H1 (cell line): Measurements from ENCODE around the gene CYTL1. TPM values are rescaled to one million over a fixed set of nuclear protein-coding genes. Genes with fewer than 3 reads are reported as not detected.

Source experiments
- CTCF ChIA-PET: fragments of 300-600 bp; sonication (Branson Sonifier 250); formaldehyde crosslinking; loops from one replicate; lab custom pipeline; 2021; ENCODE audit not compliant: partially characterized antibody; lab: Charles Lee
- POLR2A ChIA-PET: fragments of 300-600 bp; sonication (Branson Sonifier 250); formaldehyde crosslinking; loops from one replicate; lab custom pipeline; 2021; ENCODE audit warnings: inconsistent platforms; ENCODE audit not compliant: partially characterized antibody; lab: Charles Lee
- DNase-seq, 2 experiments: peaks; one replicate each; pipeline versions ENCODE4 v3.0.0 to v3.0.0-alpha.2; 2010 to 2022; ENCODE audit warnings: low spot score in 2 of 2, low read depth in 1 of 2, mixed read lengths in 1 of 2
- FAIRE-seq: peaks from 2 replicates; lab custom pipeline; 2011; peaks lifted over from hg19 to GRCh38; lab: Jason Lieb, UNC
- H2AFZ ChIP-seq: 2 replicates; pipeline ENCODE4 v1.8.1; 2012; ENCODE audit warnings: low read length, inconsistent platforms
- H2AK5ac ChIP-seq: 2 replicates; pipeline ENCODE4 v1.6.1; 2013; ENCODE audit warnings: low read depth, low read length
- H2BK120ac ChIP-seq: replicated peaks from 2 replicates; pipeline ENCODE3; 2013; ENCODE audit warnings: low read depth, low read length, inconsistent platforms
- H2BK12ac ChIP-seq: 2 replicates; pipeline ENCODE4 v1.6.1; 2013; ENCODE audit warnings: low read depth, low read length
- H2BK15ac ChIP-seq: 2 replicates; pipeline ENCODE4 v1.6.1; 2013; ENCODE audit warnings: low read length
- H2BK20ac ChIP-seq: 2 replicates; pipeline ENCODE4 v1.6.1; 2013; ENCODE audit warnings: low read length
- H2BK5ac ChIP-seq: 2 replicates; pipeline ENCODE4 v1.6.1; 2013; ENCODE audit warnings: low read depth, low read length
- H3K14ac ChIP-seq: 2 replicates; pipeline ENCODE4 v1.6.1; 2013; ENCODE audit warnings: inconsistent platforms; ENCODE audit not compliant: insufficient read length
- H3K18ac ChIP-seq: 2 replicates; pipeline ENCODE4 v1.6.1; 2013; ENCODE audit warnings: low read length; ENCODE audit errors: extremely low read depth
- H3K23ac ChIP-seq: 2 replicates; pipeline ENCODE4 v1.6.1; 2013; ENCODE audit warnings: inconsistent platforms; ENCODE audit not compliant: insufficient read length
- H3K23me2 ChIP-seq: 2 replicates; pipeline ENCODE4 v1.6.1; 2013; ENCODE audit warnings: low read depth, low read length
- H3K27ac ChIP-seq: 2 replicates; pipeline ENCODE4 v1.6.1; 2011; ENCODE audit warnings: low read depth, low read length, inconsistent platforms
- H3K27me3 ChIP-seq, 4 experiments: replicated peaks in 1 of 4; 1 replicate in 1 of 4; 2 replicates in 3 of 4; pipeline versions ENCODE4 v1.6.1 to v1.8.1; 2011 to 2013; ENCODE audit warnings: low read length in 3 of 4, mild to moderate bottlenecking in 3 of 4, inconsistent platforms in 2 of 4, mixed read lengths in 2 of 4, moderate library complexity in 1 of 4; ENCODE audit not compliant: control insufficient read depth in 3 of 4, insufficient read depth in 3 of 4; ENCODE audit errors: extremely low read depth in 1 of 4
- H3K36me3 ChIP-seq, 4 experiments: 2 replicates each; pipeline versions ENCODE4 v1.6.1 to v1.8.1; 2011 to 2013; ENCODE audit warnings: mild to moderate bottlenecking in 4 of 4, low read length in 3 of 4, moderate library complexity in 2 of 4, control low read depth in 1 of 4, inconsistent platforms in 1 of 4; ENCODE audit not compliant: insufficient read depth in 4 of 4, control insufficient read depth in 2 of 4
- H3K4ac ChIP-seq: replicated peaks from 2 replicates; pipeline ENCODE3; 2013; ENCODE audit warnings: low read length, low read depth, mixed read lengths, inconsistent platforms; ENCODE audit not compliant: insufficient read length
- H3K4me1 ChIP-seq, 4 experiments: replicated peaks in 1 of 4; 1 replicate in 1 of 4; 2 replicates in 3 of 4; pipeline versions ENCODE4 v1.6.1 to v1.8.1; 2011 to 2013; ENCODE audit warnings: low read length in 3 of 4, inconsistent platforms in 2 of 4, mixed read lengths in 1 of 4; ENCODE audit not compliant: insufficient read depth in 4 of 4, control insufficient read depth in 3 of 4
- H3K4me2 ChIP-seq, 2 experiments: 2 replicates each; pipeline versions ENCODE4 v1.6.1 to v1.8.1; 2011 to 2013; ENCODE audit warnings: low read depth in 2 of 2, low read length in 2 of 2, control low read depth in 1 of 2, inconsistent platforms in 1 of 2, mild to moderate bottlenecking in 1 of 2; ENCODE audit not compliant: insufficient read depth in 1 of 2
- H3K4me3 ChIP-seq, 4 experiments: fragments of 200-600, 300-600 bp in 1 of 4; sonication (generic), shearing (Covaris generic), sonication (Bioruptor Twin) in 1 of 4; 2 replicates each; pipeline versions ENCODE4 v1.5.1 to v1.8.1; 2011 to 2016; ENCODE audit warnings: low read length in 4 of 4, low read depth in 3 of 4, control low read depth in 2 of 4, inconsistent platforms in 2 of 4, mild to moderate bottlenecking in 2 of 4, mixed read lengths in 1 of 4, moderate library complexity in 1 of 4; ENCODE audit not compliant: insufficient read depth in 2 of 4; ENCODE audit errors: extremely low read depth in 1 of 4
- H3K56ac ChIP-seq: replicated peaks from 2 replicates; pipeline ENCODE3; 2013; ENCODE audit warnings: low read depth, mild to moderate bottlenecking, mixed read lengths, low read length, inconsistent platforms; ENCODE audit not compliant: insufficient read length
- H3K79me1 ChIP-seq: 2 replicates; pipeline ENCODE4 v1.6.1; 2013; ENCODE audit warnings: low read depth, low read length, control low read depth
- H3K79me2 ChIP-seq, 2 experiments: 2 replicates each; pipeline versions ENCODE4 v1.6.1 to v1.8.1; 2012 to 2013; ENCODE audit warnings: low read length in 2 of 2, mild to moderate bottlenecking in 2 of 2, inconsistent platforms in 1 of 2; ENCODE audit not compliant: insufficient read depth in 2 of 2, control insufficient read depth in 1 of 2
- H3K9ac ChIP-seq, 4 experiments: replicated peaks in 1 of 4; 1 replicate in 1 of 4; 2 replicates in 3 of 4; pipeline versions ENCODE4 v1.6.1 to v1.8.1; 2011 to 2013; ENCODE audit warnings: low read depth in 3 of 4, low read length in 3 of 4, control low read depth in 2 of 4, mild to moderate bottlenecking in 2 of 4, moderate library complexity in 2 of 4, inconsistent platforms in 1 of 4; ENCODE audit errors: extremely low read depth in 1 of 4
- H3K9me3 ChIP-seq, 2 experiments: 2 replicates each; pipeline versions ENCODE4 v1.6.1 to v1.8.1; 2012 to 2013; ENCODE audit warnings: mild to moderate bottlenecking in 2 of 2, moderate library complexity in 2 of 2, control low read depth in 1 of 2, inconsistent platforms in 1 of 2, low read depth in 1 of 2, low read length in 1 of 2, mixed read lengths in 1 of 2; ENCODE audit not compliant: insufficient read depth in 2 of 2
- H4K20me1 ChIP-seq, 2 experiments: replicated peaks in 1 of 2; 2 replicates each; pipeline versions ENCODE3 to v1.8.1; 2011 to 2013; ENCODE audit warnings: inconsistent platforms in 2 of 2, low read length in 2 of 2, mild to moderate bottlenecking in 1 of 2; ENCODE audit not compliant: insufficient read depth in 2 of 2, control insufficient read depth in 1 of 2
- H4K5ac ChIP-seq: 2 replicates; pipeline ENCODE4 v1.6.1; 2013; ENCODE audit warnings: low read length, low read depth, mixed read lengths, inconsistent platforms; ENCODE audit not compliant: insufficient read length
- H4K8ac ChIP-seq: 2 replicates; pipeline ENCODE4 v1.8.0; 2013; ENCODE audit warnings: mild to moderate bottlenecking, moderate library complexity, low read length, inconsistent platforms; ENCODE audit not compliant: insufficient read depth; ENCODE audit errors: extremely low read depth
- H4K91ac ChIP-seq: replicated peaks from 2 replicates; pipeline ENCODE3; 2013; ENCODE audit warnings: low read length, mixed read lengths, inconsistent platforms; ENCODE audit not compliant: insufficient read length
- BRCA1 ChIP-seq: IDR thresholded peaks from 2 replicates; pipeline ENCODE4 v1.6.1; 2012; ENCODE audit warnings: low read depth, low read length, improper control_type of control experiment
- CBX5 ChIP-seq: fragments of 300-800, 300-1000 bp; sonication (generic); IDR thresholded peaks from 2 replicates; pipeline ENCODE4 v1.7.1; 2016; ENCODE audit warnings: antibody characterized with exemption, low read length, low read depth
- EP300 ChIP-seq, 2 experiments: IDR thresholded peaks; 1 replicate in 1 of 2; 2 replicates in 1 of 2; pipeline ENCODE4 v1.6.1; 2011 to 2012; ENCODE audit warnings: low read depth in 2 of 2, low read length in 2 of 2, mild to moderate bottlenecking in 2 of 2, borderline replicate concordance in 1 of 2, inconsistent platforms in 1 of 2, moderate library complexity in 1 of 2
- JUND ChIP-seq: IDR thresholded peaks from 2 replicates; pipeline ENCODE4 v1.6.1; 2011; ENCODE audit warnings: mild to moderate bottlenecking, improper control_type of control experiment, low read length
- KDM1A ChIP-seq: fragments of 200-600, 300-600 bp; sonication (generic); IDR thresholded peaks from 2 replicates; pipeline ENCODE4 v1.7.1; 2016; ENCODE audit warnings: mild to moderate bottlenecking, low read length, borderline replicate concordance
- KDM5A ChIP-seq: fragments of 200-600 bp; IDR thresholded peaks from 2 replicates; pipeline ENCODE4 v1.7.1; 2012; ENCODE audit warnings: mild to moderate bottlenecking, low read length, inconsistent platforms, mixed read lengths
- NANOG ChIP-seq: IDR thresholded peaks from 2 replicates; pipeline ENCODE4 v1.6.1; 2011; ENCODE audit warnings: low read length, low read depth, mild to moderate bottlenecking, inconsistent platforms; ENCODE audit not compliant: insufficient read depth, poor library complexity, severe bottlenecking
- NRF1 ChIP-seq: IDR thresholded peaks from 2 replicates; pipeline ENCODE4 v1.6.1; 2011; ENCODE audit warnings: mild to moderate bottlenecking, low read depth, low read length, improper control_type of control experiment
- POLR2A ChIP-seq, 2 experiments: IDR thresholded peaks; 1 replicate in 1 of 2; 2 replicates in 1 of 2; pipeline ENCODE4 v1.6.1; 2011; ENCODE audit warnings: low read depth in 2 of 2, low read length in 2 of 2, mild to moderate bottlenecking in 2 of 2; ENCODE audit errors: control extremely low read depth in 1 of 2
- SAP30 ChIP-seq: fragments of 300-600 bp; sonication (generic); IDR thresholded peaks from 2 replicates; pipeline ENCODE4 v1.7.1; 2012; ENCODE audit warnings: low read length, moderate library complexity, mild to moderate bottlenecking, inconsistent platforms; ENCODE audit not compliant: insufficient read depth, insufficient replicate concordance
- SP2 ChIP-seq: IDR thresholded peaks from 2 replicates; pipeline ENCODE4 v1.6.1; 2012; ENCODE audit warnings: mild to moderate bottlenecking, low read length, inconsistent platforms
- TBP ChIP-seq: IDR thresholded peaks from 2 replicates; pipeline ENCODE4 v1.6.1; 2011; ENCODE audit warnings: low read depth, low read length, improper control_type of control experiment
- WGBS, 2 experiments: shearing (Covaris generic) in 1 of 2; methylation state at CpG; one replicate each; pipeline versions ENCODE4 v1.1.6 to v1.1.7; 2013 to 2015; ENCODE audit warnings: low lambda C conversion rate in 2 of 2, mixed read lengths in 2 of 2, inconsistent platforms in 1 of 2, low coverage in 1 of 2, missing lambda C conversion rate in 1 of 2; ENCODE audit not compliant: insufficient replicate concordance in 2 of 2, insufficient coverage in 1 of 2, insufficient read length in 1 of 2; ENCODE audit errors: extremely low coverage in 1 of 2, missing lambda C conversion rate in 1 of 2; 5-methylcytosine and 5-hydroxymethylcytosine counted together
- polyA plus RNA-seq, 7 experiments: library from polyadenylated mRNA; depleted of rRNA in 3 of 7; stranded (reverse) in 5 of 7; unstranded in 2 of 7; fragments of >200 nt in 5 of 7; fragments of 200-250 nt in 2 of 7; gene quantifications; 1 replicate in 5 of 7; 2 replicates in 1 of 7; 4 replicates in 1 of 7; pipeline versions ENCODE4 v1.2.1 to v1.2.3, GENCODE V29; 2011 to 2013; ENCODE audit warnings: missing spikeins in 2 of 7, mixed read lengths in 2 of 7
- total RNA-seq: library from RNA; stranded (reverse); fragmentation: NEBNext Ultra II Directional; extraction: Animal tissue kit (Norgen Biotek cat#: 25700); gene quantifications from 2 replicates; pipeline ENCODE4 v1.2.1, GENCODE V29; 2021
- TF ChIP-seq, protein P1 (sequence below): IDR thresholded peaks from 2 replicates; pipeline ENCODE4 v1.6.1; 2012; ENCODE audit warnings: low read length, inconsistent platforms

Gene CYTL1
- total and polyA plus RNA-seq, 2 of the 8 experiments (the other 6 are each of a cell fraction or from before 2014, with no cell fraction given), result 8.6 to 9.8 TPM

DNA sequence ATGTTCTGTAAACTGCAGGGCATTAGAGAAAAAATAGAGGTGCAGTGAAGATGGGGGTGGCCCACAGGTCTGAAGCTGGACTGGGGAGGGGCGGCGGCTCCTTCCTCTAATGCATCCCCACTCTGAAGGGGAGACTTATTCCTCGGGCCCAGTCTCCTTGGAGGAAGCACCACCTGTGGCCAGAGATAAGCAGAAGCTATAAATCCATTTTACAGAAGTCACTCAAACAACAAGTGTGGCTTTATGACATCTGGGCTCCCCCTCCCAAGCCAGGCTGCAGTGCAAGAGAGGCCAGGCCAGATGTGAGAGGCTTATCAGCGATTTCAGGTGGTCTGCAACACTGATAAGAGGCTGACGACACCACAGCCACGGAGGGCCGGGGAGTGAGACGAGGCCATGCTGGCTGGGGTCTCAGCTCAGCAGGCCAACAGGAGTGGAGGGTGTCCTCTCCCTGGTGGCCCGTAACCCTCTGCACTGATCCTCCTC, 15.8 kb downstream of the CYTL1 start:
- no peaks in the 10 kb centered on the region for H3K23me2 ChIP-seq
- no peaks in the 10 kb centered on the region for H3K9me3 ChIP-seq
- H2BK5ac ChIP-seq, result no peak overlapping the region
- H2BK120ac ChIP-seq, result no peak overlapping the region
- H3K36me3 ChIP-seq, result no peaks in the 10 kb centered on the region
- H2BK15ac ChIP-seq, result no peak overlapping the region
- H2BK12ac ChIP-seq, result no peak overlapping the region
- no peak overlapping the region for H4K5ac ChIP-seq
- H3K27me3 ChIP-seq, result no peaks in the 10 kb centered on the region
- no peak overlapping the region for H2AFZ ChIP-seq
- H4K91ac ChIP-seq, result no peak overlapping the region
- no peak overlapping the region for H2AK5ac ChIP-seq
- H4K20me1 ChIP-seq, result no peaks in the 10 kb centered on the region
- no peak overlapping the region for H4K8ac ChIP-seq
- no peak for FAIRE-seq
- no peak overlapping the region for H2BK20ac ChIP-seq
- no peaks in the 10 kb centered on the region; a peak in 1 of 7 replicates for H3K4me1 ChIP-seq
- H3K9ac ChIP-seq, result no peak overlapping the region
- no peaks in the 10 kb centered on the region for H3K79me1 ChIP-seq
- no peak overlapping the region for H3K4ac ChIP-seq
- H3K18ac ChIP-seq, result no peak overlapping the region
- H3K4me3 ChIP-seq, result no peak overlapping the region
- no peak overlapping the region for H3K14ac ChIP-seq
- H3K4me2 ChIP-seq, result no peak overlapping the region
- no peak overlapping the region for H3K23ac ChIP-seq
- POLR2A ChIA-PET, result no interaction called here
- CTCF ChIA-PET, result interaction anchor here (1.6 to 1.7 kb wide), 2 partner anchors 9 to 397 kb away, joined by 4 read pairs; no protein-coding TSS in a partner anchor
- H3K79me2 ChIP-seq, result no peaks in the 10 kb centered on the region
- H3K27ac ChIP-seq, result no peak overlapping the region
- WGBS, 2 experiments, result 89% methylated on average over 9 of the region's 9 CpGs; no CpG with 5 or more reads in 1 of the 2 experiments
- no peak overlapping the region for H3K56ac ChIP-seq
- DNase-seq, result no peak
- TF ChIP-seq NRF1 (no peak), SP2 (no peak), SAP30 (no peak), KDM5A (no peak), POLR2A (IDR thresholded peaks at IDR 0.05; ENCODE audit: control extremely low read depth in 1 of 2, low read depth in 2 of 2, low read length in 2 of 2) (no peak), CBX5 (no peak), BRCA1 (no peak), KDM1A (no peak), EP300 (IDR thresholded peaks at IDR 0.05; ENCODE audit: borderline replicate concordance in 1 of 2, low read depth in 2 of 2, low read length in 2 of 2) (no peak), TBP (no peak), JUND (no peak), NANOG (no peak)
- TF ChIP-seq, protein P1, sequence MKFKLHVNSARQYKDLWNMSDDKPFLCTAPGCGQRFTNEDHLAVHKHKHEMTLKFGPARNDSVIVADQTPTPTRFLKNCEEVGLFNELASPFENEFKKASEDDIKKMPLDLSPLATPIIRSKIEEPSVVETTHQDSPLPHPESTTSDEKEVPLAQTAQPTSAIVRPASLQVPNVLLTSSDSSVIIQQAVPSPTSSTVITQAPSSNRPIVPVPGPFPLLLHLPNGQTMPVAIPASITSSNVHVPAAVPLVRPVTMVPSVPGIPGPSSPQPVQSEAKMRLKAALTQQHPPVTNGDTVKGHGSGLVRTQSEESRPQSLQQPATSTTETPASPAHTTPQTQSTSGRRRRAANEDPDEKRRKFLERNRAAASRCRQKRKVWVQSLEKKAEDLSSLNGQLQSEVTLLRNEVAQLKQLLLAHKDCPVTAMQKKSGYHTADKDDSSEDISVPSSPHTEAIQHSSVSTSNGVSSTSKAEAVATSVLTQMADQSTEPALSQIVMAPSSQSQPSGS, result no peak
